ENCODE results near the gene TRIM2.

Gene TRIM2

GRCh38 chr4:153274967-153275366 lies 70.7 kb downstream of the TRIM2 start:
- TF ChIP-seq GATA1 (IDR thresholded peaks at IDR 0.05; ENCODE audit: low read depth, low read length) (no peak), POLR2A (IDR thresholded peaks at IDR 0.05; ENCODE audit: low read length) (no peak)
- no peak for DNase-seq

- TF ChIP-seq GATA1 (IDR thresholded peaks at IDR 0.05; ENCODE audit: low read depth, low read length) (no peak), POLR2A (IDR thresholded peaks at IDR 0.05; ENCODE audit: low read length) (no peak)
- DNase-seq = no peak
Measured at GRCh38 chr4:153275380-153276276, 71.4 kb downstream of the TRIM2 start.

DNA sequence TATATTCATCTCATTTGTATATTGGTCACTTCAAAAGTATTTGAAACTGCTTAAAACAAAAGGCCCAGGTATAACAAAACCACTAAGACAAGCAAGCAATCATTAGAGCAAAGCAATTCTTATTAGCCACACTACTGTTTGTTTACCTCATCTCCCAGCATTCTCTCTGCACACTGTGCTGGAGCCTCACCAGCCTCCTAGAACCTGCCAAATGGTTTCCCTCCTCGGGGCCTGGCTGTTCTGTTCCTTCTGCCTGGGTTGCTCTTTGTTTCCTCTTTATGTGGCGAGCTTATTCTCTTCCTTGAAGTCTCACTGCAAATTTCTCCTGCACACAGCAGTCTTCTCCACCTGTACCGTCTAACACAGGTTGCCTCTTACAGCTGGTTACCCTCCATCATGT lies 72.7 kb downstream of the TRIM2 start:
- TF ChIP-seq GATA1 (IDR thresholded peaks at IDR 0.05; ENCODE audit: low read depth, low read length) (no peak), POLR2A (IDR thresholded peaks at IDR 0.05; ENCODE audit: low read length) (no peak)
- DNase-seq = no peak

GRCh38 chr4:153281476-153281875 lies 77.2 kb downstream of the TRIM2 start:
- TF ChIP-seq GATA1 (IDR thresholded peaks at IDR 0.05; ENCODE audit: low read depth, low read length) (no peak), POLR2A (IDR thresholded peaks at IDR 0.05; ENCODE audit: low read length) (no peak)
- no peak for DNase-seq

DNA sequence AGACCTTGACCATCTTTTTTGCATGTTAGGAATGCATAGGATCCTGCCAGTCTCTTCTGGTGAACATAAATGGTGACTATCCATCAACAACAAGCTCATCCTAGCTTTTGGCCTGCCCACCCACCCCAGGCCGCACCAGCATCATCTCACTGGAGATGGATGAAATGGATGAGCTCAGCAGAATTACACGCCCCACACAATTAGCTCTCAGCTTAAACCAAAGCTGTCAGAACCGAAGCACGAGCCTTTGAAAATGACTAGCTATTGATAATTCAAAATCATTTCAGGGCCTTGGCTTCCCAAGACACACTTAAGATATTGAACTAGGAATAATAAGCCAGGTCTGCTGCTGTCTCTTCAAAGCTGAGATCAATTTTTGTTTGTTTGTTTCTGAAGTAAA lies 77.8 kb downstream of the TRIM2 start:
- TF ChIP-seq GATA1 (IDR thresholded peaks at IDR 0.05; ENCODE audit: low read depth, low read length) (no peak), POLR2A (IDR thresholded peaks at IDR 0.05; ENCODE audit: low read length) (no peak)
- DNase-seq = no peak

DNA sequence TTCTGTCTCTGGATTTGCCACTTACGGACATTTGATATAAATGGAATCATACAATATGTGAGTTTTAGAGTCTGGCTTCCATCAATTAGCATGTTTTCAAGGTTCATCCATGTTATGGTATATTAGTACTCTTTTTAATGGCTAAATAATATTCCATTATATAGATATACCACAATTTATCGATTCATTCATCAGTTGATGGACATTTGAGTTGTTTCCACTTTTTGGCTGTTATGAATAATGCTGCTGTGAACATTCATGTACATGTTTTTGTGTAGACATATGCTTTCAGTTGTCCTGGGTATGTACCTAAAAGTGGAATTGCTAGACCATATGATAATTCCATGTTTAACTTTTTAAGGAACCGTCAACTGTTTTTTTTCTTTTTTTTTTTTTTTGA lies 79.0 kb downstream of the TRIM2 start:
- DNase-seq = no peak
- no peak for TF ChIP-seq POLR2A (IDR thresholded peaks at IDR 0.05; ENCODE audit: low read length)
- no peak for TF ChIP-seq GATA1 (IDR thresholded peaks at IDR 0.05; ENCODE audit: low read depth, low read length)

- no peak for TF ChIP-seq GATA1 (IDR thresholded peaks at IDR 0.05; ENCODE audit: low read depth, low read length)
- TF ChIP-seq POLR2A (IDR thresholded peaks at IDR 0.05; ENCODE audit: low read length) = no peak
- no peak for DNase-seq
Measured at GRCh38 chr4:153290134-153290533, 85.9 kb downstream of the TRIM2 start.

DNA sequence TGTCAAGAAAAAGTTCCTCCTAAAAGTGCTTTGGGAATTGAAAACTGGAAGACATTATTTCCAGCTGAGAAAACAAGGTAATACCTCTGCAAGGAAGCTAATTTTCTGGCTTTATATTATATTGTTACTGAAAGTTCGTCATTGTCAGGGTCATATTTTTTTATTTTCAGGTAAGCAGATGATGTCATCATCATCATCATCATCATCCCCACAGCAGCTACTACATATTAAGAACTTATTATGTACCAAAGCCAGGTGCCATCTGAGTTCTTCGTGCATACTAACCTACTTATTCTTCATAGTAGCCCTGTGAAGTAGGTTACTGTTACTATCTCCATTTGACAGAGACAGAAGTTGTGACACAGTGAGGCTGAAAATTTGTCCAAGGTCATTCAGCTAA lies 87.3 kb downstream of the TRIM2 start:
- no peak for TF ChIP-seq POLR2A (IDR thresholded peaks at IDR 0.05; ENCODE audit: low read length)
- DNase-seq = no peak

DNA sequence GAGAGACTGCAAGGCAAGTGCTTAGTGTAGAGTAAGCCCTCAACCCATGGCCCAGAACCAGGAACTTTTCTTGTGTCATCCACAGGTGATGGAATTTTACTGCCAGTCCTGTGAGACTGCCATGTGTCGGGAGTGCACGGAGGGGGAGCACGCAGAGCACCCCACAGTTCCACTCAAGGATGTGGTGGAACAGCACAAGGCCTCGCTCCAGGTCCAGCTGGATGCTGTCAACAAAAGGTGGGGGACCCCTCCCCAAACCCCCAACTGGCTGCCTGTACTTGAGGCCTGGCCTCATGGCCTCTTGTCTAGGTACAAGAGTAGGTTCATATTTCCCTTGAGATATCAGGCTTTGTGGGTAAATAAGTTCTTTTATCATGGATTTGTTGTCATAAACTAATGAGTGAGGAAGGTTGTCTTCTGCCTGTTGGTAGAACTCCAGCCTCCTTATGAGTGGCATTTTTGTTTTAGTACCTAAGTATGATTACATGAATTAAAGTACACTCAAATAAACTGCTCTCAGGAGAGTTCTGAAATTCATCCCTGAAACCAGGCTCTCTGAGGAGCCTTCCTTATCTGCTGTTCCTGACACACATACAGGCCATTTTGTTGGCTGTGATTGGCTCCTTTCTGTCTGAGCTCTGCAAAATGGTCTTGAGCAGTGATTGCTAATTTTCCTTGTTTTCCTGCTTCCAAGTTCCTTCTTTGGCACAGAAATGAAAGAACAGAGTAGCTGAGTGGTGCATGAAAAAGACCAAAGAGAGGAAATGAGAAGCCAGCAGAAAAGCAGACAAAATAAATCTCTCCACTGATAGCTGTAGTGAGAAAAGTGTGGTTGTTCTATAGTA lies 88.9 kb downstream of the TRIM2 start:
- no peak for DNase-seq
- TF ChIP-seq GATA1 (IDR thresholded peaks at IDR 0.05; ENCODE audit: low read depth, low read length) (no peak), POLR2A (IDR thresholded peaks at IDR 0.05; ENCODE audit: low read length) (no peak)

GRCh38 chr4:153293742-153294057 lies 89.5 kb downstream of the TRIM2 start:
- DNase-seq = no peak
- TF ChIP-seq GATA1 (IDR thresholded peaks at IDR 0.05; ENCODE audit: low read depth, low read length) = no peak
- TF ChIP-seq POLR2A (IDR thresholded peaks at IDR 0.05; ENCODE audit: low read length) = no peak

GRCh38 chr4:153294631-153295030 lies 90.4 kb downstream of the TRIM2 start:
- DNase-seq = no peak
- TF ChIP-seq GATA1 (IDR thresholded peaks at IDR 0.05; ENCODE audit: low read depth, low read length) (no peak), POLR2A (IDR thresholded peaks at IDR 0.05; ENCODE audit: low read length) (no peak)

GRCh38 chr4:153295131-153295755 lies 91.0 kb downstream of the TRIM2 start:
- TF ChIP-seq POLR2A (IDR thresholded peaks at IDR 0.05; ENCODE audit: low read length) (no peak), GATA1 (IDR thresholded peaks at IDR 0.05; ENCODE audit: low read depth, low read length) (no peak)
- DNase-seq = no peak

DNA sequence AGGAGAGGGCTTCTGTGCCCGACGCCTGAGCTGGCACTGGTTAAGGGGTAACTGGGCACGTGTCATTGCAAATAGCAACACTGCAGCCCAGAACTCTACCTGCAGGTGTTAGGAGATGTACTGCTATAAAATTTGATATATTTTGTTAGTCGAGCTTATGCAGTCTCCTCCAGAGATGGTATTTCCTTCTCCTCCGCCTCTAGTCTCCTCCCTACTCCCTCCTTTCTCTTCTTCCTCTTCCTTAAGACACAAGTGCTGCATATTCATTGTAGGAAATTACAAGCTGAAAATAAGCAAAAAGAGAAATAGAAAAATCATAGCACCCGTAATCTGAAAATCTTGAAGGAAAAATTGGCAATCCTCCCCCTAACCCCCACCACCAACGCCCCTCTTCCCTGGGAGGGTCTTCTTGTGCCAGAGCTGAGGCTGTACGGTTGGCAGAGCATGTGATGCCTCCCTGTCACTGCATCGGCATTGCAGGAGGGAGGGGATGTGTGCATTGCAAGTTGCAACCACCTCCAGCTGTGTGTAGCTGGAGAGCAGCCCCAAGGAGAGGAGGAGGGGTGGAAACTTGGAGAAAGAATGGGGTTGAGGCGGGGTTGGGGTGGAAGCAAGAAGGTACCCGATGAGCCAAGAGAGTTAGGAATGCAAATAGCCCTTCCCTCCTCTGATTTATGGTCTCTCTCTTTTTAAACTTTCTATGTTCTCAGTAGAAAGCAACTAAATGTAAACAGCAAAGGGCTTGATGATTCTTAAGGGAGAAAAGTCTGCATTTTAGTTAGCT lies 92.0 kb downstream of the TRIM2 start:
- no peak for TF ChIP-seq GATA1 (IDR thresholded peaks at IDR 0.05; ENCODE audit: low read depth, low read length)
- TF ChIP-seq POLR2A (IDR thresholded peaks at IDR 0.05; ENCODE audit: low read length) = no peak
- DNase-seq = no peak

- DNase-seq = no peak
- TF ChIP-seq GATA1 (IDR thresholded peaks at IDR 0.05; ENCODE audit: low read depth, low read length) (no peak), POLR2A (IDR thresholded peaks at IDR 0.05; ENCODE audit: low read length) (no peak)
Measured at GRCh38 chr4:153297116-153297515, 92.9 kb downstream of the TRIM2 start.
